GM19025 (cell line): ENCODE data around the gene CCDC14.
"Not testable (repeated sequence)": the region's sequence is repeated elsewhere in the genome, so short reads cannot be mapped to it uniquely, and the experiment has no call there.

Source experiments
- ATAC-seq: cut with Tn5 transposase; IDR thresholded peaks from one replicate; pipeline ENCODE4 v1.9.1; 2021; ENCODE audit warnings: mild to moderate bottlenecking, low read depth, moderate library complexity; ENCODE audit not compliant: unreplicated experiment

CCDC14 gene

GRCh38 chr3:123960781-123961507, at the start of gene CCDC14:
Gene CCDC14, minus strand, starts transcription at chr3:123961229. Its CDS starts 56 bp downstream, at chr3:123961173.
- peak; percentile 83 for ATAC-seq

- ATAC-seq: not testable (repeated sequence)
These were observed 47.3 kb upstream of the CCDC14 start for GRCh38 chr3:124008321-124008720.

- no peak for ATAC-seq
These were observed 46.2 kb upstream of the CCDC14 start for GRCh38 chr3:124007186-124007585.

- not testable (repeated sequence) for ATAC-seq
These were observed 41.5 kb upstream of the CCDC14 start for GRCh38 chr3:124002405-124003079.

- ATAC-seq: not testable (repeated sequence)
These were observed 40.3 kb upstream of the CCDC14 start for GRCh38 chr3:124001366-124001765.

- ATAC-seq: no peak
These were observed 36.5 kb upstream of the CCDC14 start for GRCh38 chr3:123997543-123997942.

GRCh38 chr3:123993818-123994217, 32.8 kb upstream of the CCDC14 start:
- no peak for ATAC-seq

- not testable (repeated sequence) for ATAC-seq
These were observed 30.9 kb upstream of the CCDC14 start, which contains the start of gene ROPN1 for GRCh38 chr3:123991730-123992588. Gene ROPN1, minus strand, starts transcription at chr3:123992124. Its CDS starts 11,643 bp downstream, at chr3:123980481.

GRCh38 chr3:123986427-123986826, 25.4 kb upstream of the CCDC14 start:
- no peak for ATAC-seq

GRCh38 chr3:123984957-123985356, 23.9 kb upstream of the CCDC14 start:
- ATAC-seq: no peak

- no peak for ATAC-seq
These were observed 23.3 kb upstream of the CCDC14 start for GRCh38 chr3:123984350-123984749.

- ATAC-seq: not testable (repeated sequence)
These were observed 20.3 kb upstream of the CCDC14 start for GRCh38 chr3:123981317-123981716.

- ATAC-seq: no peak
These were observed 19.5 kb upstream of the CCDC14 start for GRCh38 chr3:123980539-123980938.

GRCh38 chr3:123979525-123980501, 18.8 kb upstream of the CCDC14 start:
- not testable (repeated sequence) for ATAC-seq

GRCh38 chr3:123976904-123977303, 15.9 kb upstream of the CCDC14 start:
- not testable (repeated sequence) for ATAC-seq

- not testable (repeated sequence) for ATAC-seq
These were observed 15.3 kb upstream of the CCDC14 start for GRCh38 chr3:123976181-123976898.

- not testable (repeated sequence) for ATAC-seq
These were observed 14.0 kb upstream of the CCDC14 start for GRCh38 chr3:123975030-123975429.

- no peak for ATAC-seq
These were observed 10.4 kb upstream of the CCDC14 start for GRCh38 chr3:123971406-123971805.

- ATAC-seq: not testable (repeated sequence)
These were observed 6.2 kb upstream of the CCDC14 start for GRCh38 chr3:123967260-123967659.
